C4-2B (cell line): ENCODE data around the gene NANS.
A peak's percentile ranks its signal among the peaks of the same experiment; 100 is the strongest.

Source experiments
- H3K27ac ChIP-seq: fragments of 450-650 bp; 2 replicates; pipeline ENCODE4 v1.5.1; 2017
- ZFX ChIP-seq: fragments of 450-650 bp; IDR thresholded peaks from 2 replicates; pipeline ENCODE4 v1.6.1; 2017
- TF ChIP-seq, protein P1 (sequence below): fragments of 450-650 bp; conservative IDR thresholded peaks from 2 replicates; pipeline ENCODE4 v1.5.1; 2017; ENCODE audit warnings: mild to moderate bottlenecking

The NANS gene

DNA sequence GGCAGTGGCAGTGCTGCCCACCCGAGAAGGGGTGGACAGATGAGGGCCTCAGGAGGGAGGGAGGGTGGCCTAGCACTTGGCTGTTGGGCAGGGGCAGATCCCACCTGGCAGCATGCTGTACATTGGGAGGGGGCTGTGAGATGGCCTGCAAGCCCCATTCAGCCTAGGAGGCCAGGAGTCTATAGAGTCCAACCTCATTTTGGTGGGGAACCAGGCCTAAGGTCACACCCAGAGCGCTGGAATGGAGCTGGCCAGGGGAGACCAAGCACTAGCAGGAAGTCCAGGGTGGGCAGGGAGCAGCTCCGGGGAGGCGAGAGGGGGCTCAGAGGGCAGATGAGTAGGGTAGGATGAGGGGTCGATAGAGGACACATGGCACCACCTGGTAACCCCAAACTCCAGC is 39.6 kb downstream of the NANS start:
- TF ChIP-seq, protein P1, sequence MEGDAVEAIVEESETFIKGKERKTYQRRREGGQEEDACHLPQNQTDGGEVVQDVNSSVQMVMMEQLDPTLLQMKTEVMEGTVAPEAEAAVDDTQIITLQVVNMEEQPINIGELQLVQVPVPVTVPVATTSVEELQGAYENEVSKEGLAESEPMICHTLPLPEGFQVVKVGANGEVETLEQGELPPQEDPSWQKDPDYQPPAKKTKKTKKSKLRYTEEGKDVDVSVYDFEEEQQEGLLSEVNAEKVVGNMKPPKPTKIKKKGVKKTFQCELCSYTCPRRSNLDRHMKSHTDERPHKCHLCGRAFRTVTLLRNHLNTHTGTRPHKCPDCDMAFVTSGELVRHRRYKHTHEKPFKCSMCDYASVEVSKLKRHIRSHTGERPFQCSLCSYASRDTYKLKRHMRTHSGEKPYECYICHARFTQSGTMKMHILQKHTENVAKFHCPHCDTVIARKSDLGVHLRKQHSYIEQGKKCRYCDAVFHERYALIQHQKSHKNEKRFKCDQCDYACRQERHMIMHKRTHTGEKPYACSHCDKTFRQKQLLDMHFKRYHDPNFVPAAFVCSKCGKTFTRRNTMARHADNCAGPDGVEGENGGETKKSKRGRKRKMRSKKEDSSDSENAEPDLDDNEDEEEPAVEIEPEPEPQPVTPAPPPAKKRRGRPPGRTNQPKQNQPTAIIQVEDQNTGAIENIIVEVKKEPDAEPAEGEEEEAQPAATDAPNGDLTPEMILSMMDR = no peak
- TF ChIP-seq ZFX = no peak
- H3K27ac ChIP-seq = no peak overlapping the region

DNA sequence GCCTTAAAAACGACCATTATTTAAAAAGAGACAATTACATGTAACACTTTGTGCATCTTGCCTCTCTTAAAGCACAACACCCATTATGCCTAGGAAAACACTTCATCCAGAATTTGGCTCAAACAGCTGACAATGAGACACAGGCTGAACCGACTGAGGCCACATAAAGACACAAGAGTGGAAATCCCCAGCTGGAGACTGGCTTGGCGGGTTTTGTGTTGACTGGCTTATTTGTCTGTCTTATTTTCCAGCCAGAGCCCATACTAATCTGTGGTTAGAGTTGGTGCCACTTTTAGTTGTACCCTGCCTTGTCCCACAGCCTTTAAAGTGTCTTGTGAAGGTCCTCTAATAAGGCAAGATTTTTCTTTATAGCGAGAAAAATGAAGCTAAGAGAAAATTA is 41.3 kb downstream of the NANS start:
- peak overlapping the region; percentile 17 for H3K27ac ChIP-seq
- TF ChIP-seq, protein P1 = no peak
- no peak for TF ChIP-seq ZFX

DNA sequence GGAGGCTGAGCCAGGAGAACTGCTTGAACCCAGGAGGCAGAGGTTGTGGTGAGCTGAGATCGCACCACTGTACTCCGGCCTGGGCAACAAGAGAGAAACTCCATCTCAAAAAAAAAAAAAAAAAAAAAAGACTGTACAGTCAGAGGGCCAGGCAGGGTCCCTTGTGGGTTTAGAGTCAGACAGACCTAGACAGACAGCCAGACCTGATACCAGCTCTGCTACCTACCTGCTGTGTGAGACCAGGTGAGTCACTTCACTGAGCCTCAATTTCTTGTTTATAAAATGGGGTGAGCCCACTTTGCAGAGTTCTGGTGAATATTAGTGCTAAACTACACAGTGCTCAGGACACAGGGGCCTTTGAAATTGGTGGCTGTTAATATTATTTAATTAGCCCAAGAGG is 42.8 kb downstream of the NANS start:
- peak overlapping the region; percentile 60 for H3K27ac ChIP-seq
- TF ChIP-seq, protein P1 = no peak
- no peak for TF ChIP-seq ZFX

DNA sequence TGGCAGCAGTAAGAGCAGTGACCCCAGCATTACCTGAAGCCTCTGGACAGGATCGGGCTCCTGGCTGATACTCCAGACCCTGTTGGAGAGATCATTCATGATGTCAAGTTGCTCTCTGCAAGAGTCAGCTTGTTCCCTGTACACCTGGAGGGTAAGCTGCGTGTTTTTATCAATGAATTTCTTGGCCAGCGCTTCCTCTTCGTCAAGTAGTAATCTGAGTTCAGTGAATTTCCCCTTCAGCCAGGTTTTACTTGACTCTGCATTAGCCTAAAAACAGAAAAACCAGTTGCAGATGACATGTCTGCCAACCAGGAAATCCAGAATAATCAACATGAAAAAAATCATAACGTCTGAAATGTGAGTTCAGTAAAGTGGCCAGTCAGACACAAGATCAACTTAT is 43.4 kb downstream of the NANS start:
- peak overlapping the region; percentile 60 for H3K27ac ChIP-seq
- TF ChIP-seq, protein P1 = no peak
- no peak for TF ChIP-seq ZFX

DNA sequence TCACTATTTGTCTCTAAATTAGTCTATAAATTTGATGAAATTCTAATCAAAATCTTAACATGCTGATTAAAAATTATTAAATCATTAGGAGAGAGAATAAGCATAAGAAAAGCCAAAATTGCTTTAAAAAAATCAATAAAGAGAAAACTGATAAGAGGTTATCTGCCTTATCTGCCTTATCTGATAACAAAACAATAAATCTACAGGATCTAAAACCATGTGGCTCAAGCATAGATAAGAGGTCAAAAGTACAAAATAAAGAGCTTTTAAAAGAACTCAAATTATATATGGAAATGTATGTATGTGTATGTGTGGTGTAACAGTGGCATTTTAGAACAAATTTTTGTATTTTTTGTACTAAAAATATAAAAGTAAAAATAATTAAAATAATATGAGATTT is 43.9 kb downstream of the NANS start:
- TF ChIP-seq ZFX = no peak
- TF ChIP-seq, protein P1 = no peak
- H3K27ac ChIP-seq = no peak overlapping the region

DNA sequence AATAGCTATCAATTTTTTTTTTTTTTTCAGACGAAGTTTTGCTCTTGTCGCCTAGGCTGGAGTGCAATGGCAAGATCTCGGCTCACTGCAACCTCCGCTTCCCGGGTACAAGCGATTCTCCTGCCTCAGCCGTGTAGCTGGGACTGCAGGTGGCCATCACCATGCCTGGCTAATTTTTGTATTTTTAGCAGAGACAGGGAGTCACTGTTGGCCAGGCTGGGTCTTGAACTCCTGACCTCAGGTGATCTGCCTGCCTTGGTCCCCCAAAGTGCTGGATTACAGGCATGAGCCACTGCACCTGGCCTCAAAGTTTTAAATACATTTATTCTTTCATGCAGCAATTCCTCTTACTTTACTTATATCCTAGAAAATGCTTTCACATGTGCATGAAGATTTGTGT is 44.9 kb downstream of the NANS start:
- TF ChIP-seq, protein P1 = no peak
- TF ChIP-seq ZFX = no peak
- peak overlapping the region; percentile 31 for H3K27ac ChIP-seq

DNA sequence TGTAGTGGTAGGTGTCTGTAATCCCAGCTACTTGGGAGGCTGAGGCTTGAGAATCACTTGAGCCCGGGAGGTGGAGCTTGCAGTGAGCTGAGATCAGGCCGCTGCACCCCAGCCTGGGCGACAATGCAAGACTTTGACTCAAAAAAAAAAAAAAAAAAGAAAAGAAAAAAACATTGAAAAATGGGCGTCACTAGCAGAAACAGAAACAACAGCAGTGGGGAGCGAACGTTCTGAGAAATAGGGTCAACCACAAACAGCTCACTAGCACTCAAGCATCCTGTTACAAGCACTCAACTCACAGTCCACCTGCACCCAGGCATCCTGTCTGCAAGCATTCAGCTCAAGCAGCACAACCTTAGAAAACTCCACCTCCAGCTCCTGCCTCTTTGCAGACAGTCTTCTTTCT is 45.3 kb downstream of the NANS start:
- peak overlapping the region; percentile 31; the same call in 1 of the 2 replicates for H3K27ac ChIP-seq

More for the DNA sequence above, 45.3 kb downstream of the NANS start:
- TF ChIP-seq, protein P1 = no peak
- TF ChIP-seq ZFX = no peak
